Mesodermal cell (in vitro differentiated cells): ENCODE measurements around the gene WNK2. TPM values are rescaled to one million over a fixed set of nuclear protein-coding genes. Genes with fewer than 3 reads are reported as not detected.
A peak's percentile ranks its signal among the peaks of the same experiment; 100 is the strongest.
"Not testable (repeated sequence)": the region's sequence is repeated elsewhere in the genome, so short reads cannot be mapped to it uniquely, and the experiment has no call there.

Experiments used
- H3K27ac ChIP-seq: 2 replicates; pipeline ENCODE4 v1.7.0; 2013; ENCODE audit warnings: mild to moderate bottlenecking, low read depth, low read length, moderate library complexity; ENCODE audit not compliant: severe bottlenecking
- H3K36me3 ChIP-seq: 2 replicates; pipeline ENCODE4 v1.7.1; 2013; ENCODE audit warnings: mild to moderate bottlenecking, low read length, moderate library complexity; ENCODE audit not compliant: control insufficient read depth, insufficient read depth
- H3K4me1 ChIP-seq: one replicate; pipeline ENCODE4 v1.7.1; 2013; ENCODE audit warnings: mild to moderate bottlenecking, low read length; ENCODE audit not compliant: insufficient read depth, control insufficient read depth, poor library complexity, severe bottlenecking
- H3K4me3 ChIP-seq: 2 replicates; pipeline ENCODE4 v1.7.0; 2013; ENCODE audit warnings: low read length, control low read depth, mild to moderate bottlenecking; ENCODE audit not compliant: insufficient read depth, poor library complexity, severe bottlenecking; ENCODE audit errors: extremely low read depth
- H3K9me3 ChIP-seq: 2 replicates; pipeline ENCODE4 v1.7.1; 2013; ENCODE audit warnings: mild to moderate bottlenecking, low read length, moderate library complexity; ENCODE audit not compliant: control insufficient read depth
- WGBS, 2 experiments: methylation state at CpG; one replicate each; pipeline ENCODE4 v1.1.5; 2013; ENCODE audit warnings: missing lambda C conversion rate in 2 of 2; ENCODE audit not compliant: insufficient coverage in 2 of 2; 5-methylcytosine and 5-hydroxymethylcytosine counted together
- polyA plus RNA-seq, 2 experiments: library from polyadenylated mRNA; stranded (reverse); fragments of 50-300 nt; gene quantifications; one replicate each; pipeline ENCODE4 v1.2.3, GENCODE V29; 2013

WNK2 gene
- 9.0 TPM for polyA plus RNA-seq (2013, experiment 1 of 2)
- polyA plus RNA-seq (2013, experiment 2 of 2) = 8.1 TPM

DNA sequence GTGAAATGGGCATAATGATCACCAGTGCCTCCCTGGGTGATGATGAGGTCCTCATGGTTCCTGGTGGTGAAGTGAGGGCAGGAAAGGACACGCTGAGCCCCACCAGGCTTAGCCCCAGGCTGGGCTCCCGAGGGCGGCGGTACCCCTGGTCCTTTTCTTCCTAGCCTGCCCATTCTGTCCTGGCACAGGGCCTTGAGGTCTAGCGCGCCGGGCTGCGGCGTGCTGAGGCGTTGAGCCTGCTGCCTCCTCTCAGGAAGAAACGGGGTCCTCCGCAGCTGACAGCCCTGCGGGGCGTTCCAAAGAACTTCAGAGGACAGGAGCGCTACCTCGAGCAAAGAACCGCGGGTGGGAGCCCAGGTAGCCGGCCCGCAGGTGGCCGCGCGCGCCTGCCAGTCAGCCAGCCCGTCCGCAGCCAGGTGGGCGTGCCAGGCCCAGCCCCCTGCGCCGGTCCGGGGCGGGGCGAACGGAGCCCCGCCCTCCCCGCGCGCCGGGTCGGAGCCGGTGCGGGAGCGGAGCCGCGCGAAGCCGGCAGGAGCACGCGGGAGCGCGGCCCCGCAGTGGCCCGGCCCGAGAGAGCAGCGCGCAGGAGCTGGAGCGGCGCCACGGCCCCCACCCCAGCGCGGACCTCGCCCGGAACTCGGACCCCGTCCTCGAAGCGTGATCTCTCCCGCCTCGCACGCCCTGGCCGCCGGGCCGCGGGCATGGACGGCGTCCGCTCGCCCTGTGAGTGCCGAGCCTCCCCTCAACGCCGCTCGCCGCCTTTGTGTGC is at the start of gene WNK2:
WNK2 (plus strand) TSS at position 477 of the 769 bp plus-strand sequence. CDS start 791 bp downstream, outside the sequence.
- peak within 1 kb of the TSS; percentile 43 for H3K4me3 ChIP-seq
- no peak within 1 kb of the TSS for H3K27ac ChIP-seq
- H3K36me3 ChIP-seq = no peaks in the 10 kb centered on the region
- H3K9me3 ChIP-seq = no peaks in the 10 kb centered on the region
- WGBS, 2 experiments = 4 to 6% methylated on average over 45 to 56 of the region's 82 CpGs
- H3K4me1 ChIP-seq = peaks cover 4% of the 10 kb centered on the region

DNA sequence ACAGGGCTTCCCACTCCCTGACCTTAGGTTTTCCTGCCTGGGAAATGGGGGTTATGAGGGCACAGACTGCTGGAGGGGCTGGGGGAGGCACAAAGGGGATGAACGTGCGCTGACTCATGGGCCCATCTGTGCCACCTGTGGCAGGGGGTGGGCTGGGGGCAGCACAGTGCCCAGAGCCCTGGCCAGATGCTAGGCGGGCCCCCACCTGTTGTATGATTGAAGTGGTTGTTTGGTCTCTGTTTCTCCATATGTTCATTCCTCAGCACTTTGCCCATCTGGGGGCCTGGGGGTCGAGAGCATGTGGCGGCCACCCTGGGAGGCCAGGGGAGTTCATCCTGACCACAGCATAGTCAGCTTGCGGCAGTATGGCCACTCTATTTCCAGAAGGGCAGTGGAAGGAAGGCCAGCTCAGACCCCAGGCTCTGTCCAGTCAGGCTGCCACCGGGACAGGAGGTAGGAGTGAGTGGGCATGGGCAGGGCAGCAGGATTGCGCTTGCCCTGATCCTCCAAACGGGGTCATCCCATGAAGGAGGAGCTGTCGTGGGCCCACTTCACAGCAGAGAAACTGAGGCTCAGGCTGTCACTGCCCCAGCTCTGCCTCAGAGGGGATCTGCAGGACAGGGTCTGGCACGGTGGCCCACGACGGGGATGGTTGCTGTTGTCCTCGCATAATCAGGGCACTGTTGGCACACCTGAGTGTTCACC is 49.0 kb upstream of the WNK2 start:
- H3K27ac ChIP-seq = peak overlapping the region; percentile 23
- WGBS, 2 experiments = 84 to 86% methylated on average over 9 to 12 of the region's 14 CpGs
- H3K9me3 ChIP-seq = no peaks in the 10 kb centered on the region
- peaks cover 31% of the 10 kb centered on the region for H3K4me1 ChIP-seq
- peak overlapping the region; percentile 77 for H3K4me3 ChIP-seq
- no peaks in the 10 kb centered on the region for H3K36me3 ChIP-seq

DNA sequence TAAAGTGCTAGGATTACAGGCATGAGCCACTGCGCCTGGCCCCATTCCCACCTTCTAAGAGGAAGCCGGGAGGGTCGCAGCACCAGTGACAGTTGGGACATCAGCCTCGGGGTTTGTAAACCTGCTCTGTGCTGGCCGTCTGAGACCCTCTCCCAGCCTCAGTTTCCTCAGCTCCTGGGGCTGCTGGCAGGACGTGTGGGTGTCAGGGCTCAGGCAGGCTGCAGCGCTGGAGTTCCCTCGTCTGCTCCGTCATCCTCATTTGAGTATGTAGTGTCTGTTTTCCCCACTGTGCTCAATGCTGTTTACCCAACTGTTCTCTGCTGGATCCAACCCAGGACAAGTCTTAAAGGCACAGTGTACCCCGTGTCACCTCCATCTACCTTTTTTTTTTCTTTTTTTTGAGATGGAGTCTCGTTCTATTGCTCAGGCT is 47.9 kb upstream of the WNK2 start:
- Histone ChIP-seq H3K4me1 (peaks cover 26% of the 10 kb centered on the region), H3K36me3 (no peaks in the 10 kb centered on the region), H3K4me3 (no peak overlapping the region), H3K9me3 (no peaks in the 10 kb centered on the region), H3K27ac (no peak overlapping the region)
- 85 to 91% methylated on average over 10 to 11 of the region's 11 CpGs for WGBS, 2 experiments

DNA sequence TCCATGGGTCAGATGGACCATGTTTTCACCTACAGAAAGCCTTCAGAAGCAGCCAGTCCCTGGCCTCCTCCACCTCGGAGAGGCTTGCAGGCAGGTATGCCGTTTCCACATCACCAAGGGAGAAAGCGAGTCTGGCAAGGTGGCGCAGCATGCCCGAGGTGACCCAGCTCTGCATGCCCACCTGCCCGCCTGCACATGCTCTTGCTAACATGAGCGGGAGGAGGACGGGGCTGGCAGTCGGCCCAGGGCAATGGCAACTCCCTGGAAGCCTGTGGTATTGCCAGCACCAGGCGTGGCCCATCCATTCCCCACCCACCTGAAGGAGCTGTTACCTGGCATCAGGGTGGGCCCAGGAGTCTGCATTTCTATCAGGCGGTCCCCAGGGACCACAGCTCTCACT is 46.6 kb upstream of the WNK2 start:
- 83 to 88% methylated on average over 9 to 10 of the region's 11 CpGs for WGBS, 2 experiments
- no peak overlapping the region for H3K4me3 ChIP-seq
- H3K36me3 ChIP-seq = no peaks in the 10 kb centered on the region
- no peak overlapping the region for H3K27ac ChIP-seq
- no peaks in the 10 kb centered on the region for H3K9me3 ChIP-seq
- H3K4me1 ChIP-seq = peaks cover 13% of the 10 kb centered on the region

DNA sequence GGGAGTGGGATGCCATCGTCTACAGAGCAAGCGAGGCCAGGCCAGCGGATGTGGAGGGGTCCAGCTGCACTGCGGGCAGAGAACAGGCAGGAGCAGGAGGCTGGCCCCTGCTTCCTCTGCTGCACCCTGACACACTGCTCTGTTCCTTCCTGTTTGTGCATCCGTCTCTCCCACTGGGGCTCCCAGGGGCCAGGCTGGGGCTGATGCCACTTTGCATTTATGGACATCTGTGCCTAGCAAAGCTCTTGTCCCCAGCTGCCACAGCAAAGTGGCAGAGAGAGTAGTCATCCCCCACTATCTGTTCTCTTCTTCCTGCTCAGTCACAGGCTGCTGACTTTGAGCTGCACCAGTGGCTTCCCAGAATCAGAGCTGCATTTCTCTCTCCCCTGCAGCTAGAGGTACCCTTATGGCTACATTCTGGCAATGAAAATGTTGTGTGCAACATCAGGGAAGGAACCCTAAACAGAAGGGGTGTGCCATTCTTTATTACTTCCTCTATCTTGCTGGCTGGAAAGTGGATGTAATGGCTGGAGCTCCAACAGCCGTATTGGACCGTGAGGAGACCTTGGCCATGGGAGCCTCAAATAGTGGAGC is 45.7 kb upstream of the WNK2 start:
- peaks cover 5% of the 10 kb centered on the region for H3K4me1 ChIP-seq
- no peaks in the 10 kb centered on the region for H3K9me3 ChIP-seq
- no peaks in the 10 kb centered on the region for H3K36me3 ChIP-seq
- H3K27ac ChIP-seq = no peak overlapping the region
- WGBS, 2 experiments = 77 to 82% methylated on average over 5 to 7 of the region's 7 CpGs
- no peak overlapping the region for H3K4me3 ChIP-seq

DNA sequence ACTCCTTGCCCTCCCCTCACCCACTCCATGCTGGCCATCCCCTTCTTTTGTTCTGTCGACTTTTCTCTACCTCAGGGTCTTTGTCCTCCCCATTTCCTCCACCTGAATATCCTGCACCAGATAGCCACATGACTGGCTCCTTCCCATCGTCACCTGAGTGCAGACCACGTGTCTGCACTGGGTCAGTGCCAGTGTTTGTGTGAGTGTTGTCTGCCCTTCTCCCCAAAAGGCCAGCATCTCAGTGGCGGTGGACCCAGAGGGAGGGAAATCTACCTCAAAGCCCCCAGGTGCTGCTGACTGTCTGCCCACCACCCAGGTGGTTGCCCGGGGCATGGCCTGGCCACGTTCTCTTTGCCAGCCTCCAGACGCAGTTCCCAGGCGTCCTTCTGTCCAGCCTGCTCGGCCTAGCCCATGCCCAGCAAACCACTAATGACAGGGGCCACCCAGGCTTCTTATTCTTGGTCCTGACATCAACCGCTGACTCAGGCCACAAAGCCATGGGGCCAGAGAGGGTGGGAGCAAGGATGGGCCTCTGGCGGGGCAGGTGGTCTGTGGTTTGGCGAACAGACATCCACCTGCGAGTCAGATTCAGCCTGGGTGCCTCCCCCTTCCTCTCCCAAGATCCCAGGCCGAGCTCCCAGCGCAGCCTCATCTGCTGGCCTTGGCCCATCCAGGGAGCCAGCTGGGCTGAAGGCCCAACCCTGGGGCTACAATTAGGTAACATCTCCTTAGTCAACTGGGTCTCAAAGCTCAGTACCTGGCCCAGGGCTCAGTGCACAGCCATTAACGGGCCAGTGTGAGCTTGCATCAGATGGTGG is 44.4 kb upstream of the WNK2 start:
- Histone ChIP-seq H3K9me3 (no peaks in the 10 kb centered on the region), H3K4me3 (no peak overlapping the region), H3K4me1 (peaks cover 4% of the 10 kb centered on the region), H3K36me3 (no peaks in the 10 kb centered on the region), H3K27ac (no peak overlapping the region)
- WGBS, 2 experiments = 88 to 93% methylated on average over 13 of the region's 16 CpGs

DNA sequence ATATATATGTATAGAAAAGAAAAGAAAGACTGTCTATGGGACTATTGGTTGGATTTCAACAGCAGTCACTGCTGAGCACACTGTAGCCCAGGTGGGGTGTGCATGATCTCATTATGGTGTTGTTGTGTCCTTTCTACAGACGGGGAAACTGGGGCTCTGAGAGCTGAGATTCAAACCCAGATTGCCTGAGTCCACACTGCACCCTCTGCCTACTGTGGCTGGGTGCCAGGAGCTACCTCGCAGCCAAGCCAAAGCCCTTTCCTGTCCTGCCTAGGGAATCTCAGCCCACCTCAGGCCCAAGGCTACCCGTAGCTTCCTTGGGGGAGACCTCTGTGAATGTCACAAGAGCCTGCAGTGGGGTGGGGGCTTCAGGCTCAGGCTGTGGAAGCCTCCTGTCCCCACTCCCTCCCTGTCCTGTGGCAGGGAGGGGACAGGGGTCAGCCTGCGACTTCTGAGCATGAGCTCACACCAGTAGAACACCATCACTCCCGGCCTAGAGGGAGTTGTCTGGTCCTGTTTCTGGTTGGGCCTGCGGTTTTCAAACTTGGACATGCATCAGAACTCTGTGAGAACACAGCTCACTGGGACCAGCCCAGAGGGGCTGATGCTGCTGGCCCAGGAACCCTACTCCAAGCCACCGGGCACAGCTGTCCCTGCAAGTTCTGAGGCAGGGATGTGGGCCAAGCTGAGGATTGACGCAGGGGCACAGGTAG is 42.0 kb upstream of the WNK2 start:
- 92 to 100% methylated on average over 3 to 6 of the region's 8 CpGs for WGBS, 2 experiments
- Histone ChIP-seq H3K36me3 (no peaks in the 10 kb centered on the region), H3K4me3 (no peak overlapping the region), H3K4me1 (peaks cover 2% of the 10 kb centered on the region), H3K9me3 (no peaks in the 10 kb centered on the region), H3K27ac (no peak overlapping the region)

DNA sequence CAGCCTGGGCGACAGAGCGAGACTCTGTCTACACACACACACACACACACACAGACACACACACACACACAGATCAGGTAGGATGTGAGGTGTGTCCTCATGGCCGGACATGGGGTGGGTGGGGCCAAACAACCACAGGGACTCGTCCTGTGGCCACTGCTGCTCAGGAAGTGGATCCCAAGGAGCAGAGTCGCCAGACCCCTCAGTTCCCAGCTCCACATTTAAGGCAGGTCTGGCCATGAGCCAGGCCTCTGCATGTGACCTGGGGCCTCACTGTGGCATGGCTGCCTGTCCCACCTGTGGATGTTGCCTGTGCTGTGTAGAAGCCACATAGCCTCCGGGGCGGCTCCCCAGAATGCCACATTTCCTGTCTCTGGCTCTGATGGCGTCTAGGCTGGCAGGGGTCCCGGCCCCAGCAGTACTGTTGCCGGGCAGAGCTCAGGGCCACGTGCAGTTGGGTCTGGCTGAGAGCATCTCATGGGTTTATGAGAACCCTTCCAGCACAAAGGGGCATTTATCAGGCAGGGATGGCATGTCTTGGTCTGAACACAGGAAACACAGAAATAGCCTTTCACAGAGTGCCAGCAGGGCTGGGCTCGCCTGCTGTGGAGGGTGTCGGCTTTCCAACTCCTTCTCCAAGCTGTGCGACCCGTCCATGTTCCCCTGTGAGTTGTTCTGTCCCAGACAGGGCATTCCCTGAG is 40.0 kb upstream of the WNK2 start:
- Histone ChIP-seq H3K4me3 (no peak overlapping the region), H3K27ac (no peak overlapping the region), H3K9me3 (no peaks in the 10 kb centered on the region), H3K4me1 (peaks cover 2% of the 10 kb centered on the region), H3K36me3 (no peaks in the 10 kb centered on the region)
- 78 to 87% methylated on average over 9 to 12 of the region's 15 CpGs for WGBS, 2 experiments

DNA sequence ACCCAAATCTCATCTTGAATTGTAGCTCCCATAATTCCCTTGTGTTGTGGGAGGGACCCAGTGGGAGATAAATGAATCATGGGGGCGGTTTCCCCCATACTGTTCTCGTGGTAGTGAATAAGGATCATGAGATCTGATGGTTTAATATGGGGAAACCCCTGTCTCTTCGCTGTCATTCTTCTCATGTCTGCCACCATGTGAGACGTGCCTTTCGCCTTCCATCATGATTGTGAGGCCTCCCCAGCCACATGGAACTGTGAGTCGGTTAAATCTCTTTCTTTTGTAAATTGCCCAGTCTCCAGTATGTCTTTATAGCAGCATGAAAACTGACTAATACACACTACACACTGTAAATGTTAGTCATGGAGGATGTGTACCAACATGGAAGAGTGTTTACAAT is 37.2 kb upstream of the WNK2 start:
- H3K27ac ChIP-seq, H3K4me1 ChIP-seq, H3K36me3 ChIP-seq, H3K9me3 ChIP-seq, H3K4me3 ChIP-seq: not testable (repeated sequence)
- WGBS, 2 experiments = 86 to 90% methylated on average over 5 to 6 of the region's 6 CpGs
